PC-9 (cell line): ENCODE measurements around the gene RTN1.

Experiments used
- CTCF ChIP-seq: fragments of 200-600 bp; sonication (generic); conservative IDR thresholded peaks from 2 replicates; pipeline ENCODE4 v1.6.1; 2017; ENCODE audit warnings: mixed run types, antibody characterized with exemption, mild to moderate bottlenecking, moderate library complexity
- EZH2 ChIP-seq: fragments of 200-600 bp; sonication (generic); IDR thresholded peaks from 2 replicates; pipeline ENCODE4 v1.8.0; 2017; ENCODE audit warnings: antibody characterized with exemption, low read depth

- TF ChIP-seq CTCF: no peak
- no peak for TF ChIP-seq EZH2
Observed at GRCh38 chr14:59912443-59912842, 41.9 kb upstream of the RTN1 start.
